HG03097 (cell line): ENCODE results near the gene ACSM2A.
"Not testable (repeated sequence)": the region's sequence is repeated elsewhere in the genome, so short reads cannot be mapped to it uniquely, and the experiment has no call there.

Experiments
- ATAC-seq: cut with Tn5 transposase; IDR thresholded peaks from one replicate; pipeline ENCODE4 v1.9.1; 2021; ENCODE audit not compliant: unreplicated experiment, low FRiP score

The ACSM2A gene

GRCh38 chr16:20446652-20447393 lies 4.5 kb upstream of the ACSM2A start:
- not testable (repeated sequence) for ATAC-seq

DNA sequence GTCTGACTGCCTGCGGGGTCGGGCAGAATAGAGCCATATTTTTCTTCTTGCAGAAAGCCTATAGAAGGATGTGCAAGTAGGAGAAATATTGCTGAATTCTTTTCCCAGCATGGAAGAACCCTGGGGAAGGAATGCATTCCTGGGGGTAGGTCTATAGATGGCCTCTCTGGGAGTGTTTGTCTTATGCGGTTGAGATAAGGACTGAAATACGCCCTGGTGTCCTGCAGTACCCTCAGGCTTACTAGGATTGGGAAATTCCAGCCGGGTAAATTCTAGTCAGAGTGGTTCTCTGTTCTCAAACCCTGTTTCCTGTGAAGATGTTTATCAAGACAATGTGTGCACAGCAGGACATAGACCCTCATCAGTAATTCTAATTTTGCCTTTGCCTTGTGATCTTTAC lies 2.3 kb downstream of the ACSM2A start:
- ATAC-seq, result not testable (repeated sequence)

DNA sequence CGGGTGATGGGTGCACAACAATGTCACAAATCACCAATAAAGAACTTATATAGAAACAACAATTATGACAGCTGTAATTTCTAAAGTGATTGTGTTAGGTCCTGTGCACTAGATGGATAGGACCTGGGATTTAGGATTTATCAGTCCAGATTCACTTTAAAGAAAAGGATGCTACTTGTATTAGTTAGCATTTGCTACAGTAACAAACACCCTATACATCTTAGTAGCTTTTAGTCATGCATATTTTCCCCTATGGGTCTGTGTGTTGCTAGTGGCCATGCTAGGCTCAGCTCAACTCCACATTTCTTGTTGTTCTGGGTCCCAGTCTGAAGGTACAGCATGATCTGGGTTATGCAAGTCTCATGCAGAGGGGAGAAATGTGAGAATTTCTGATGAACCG lies 7.9 kb downstream of the ACSM2A start:
- not testable (repeated sequence) for ATAC-seq

GRCh38 chr16:20460313-20460712 lies 9.0 kb downstream of the ACSM2A start:
- not testable (repeated sequence) for ATAC-seq

DNA sequence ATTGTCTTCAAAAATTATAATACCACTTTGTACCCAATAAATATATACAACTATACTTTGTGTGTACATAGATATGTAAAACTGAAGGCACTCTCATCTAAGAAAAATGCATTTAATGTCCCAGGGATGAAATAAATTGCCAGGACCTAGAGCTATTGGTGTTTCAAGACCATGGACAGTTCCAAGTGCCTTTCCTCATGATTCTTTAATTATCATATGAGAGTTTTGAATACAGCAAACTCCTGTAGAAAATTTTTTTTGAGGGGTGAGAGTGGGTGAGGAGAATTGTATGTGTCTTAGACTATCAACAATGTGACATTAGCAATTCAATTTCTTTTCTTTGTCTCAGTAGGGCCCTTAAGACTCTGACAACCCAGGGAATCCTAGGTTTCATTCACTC lies 17.6 kb downstream of the ACSM2A start:
- not testable (repeated sequence) for ATAC-seq

GRCh38 chr16:20469930-20470329 lies 18.6 kb downstream of the ACSM2A start:
- ATAC-seq, result not testable (repeated sequence)

- not testable (repeated sequence) for ATAC-seq
These were observed 19.4 kb downstream of the ACSM2A start for GRCh38 chr16:20470732-20471131.

- ATAC-seq, result not testable (repeated sequence)
These were observed 25.9 kb downstream of the ACSM2A start for GRCh38 chr16:20477188-20477744.

DNA sequence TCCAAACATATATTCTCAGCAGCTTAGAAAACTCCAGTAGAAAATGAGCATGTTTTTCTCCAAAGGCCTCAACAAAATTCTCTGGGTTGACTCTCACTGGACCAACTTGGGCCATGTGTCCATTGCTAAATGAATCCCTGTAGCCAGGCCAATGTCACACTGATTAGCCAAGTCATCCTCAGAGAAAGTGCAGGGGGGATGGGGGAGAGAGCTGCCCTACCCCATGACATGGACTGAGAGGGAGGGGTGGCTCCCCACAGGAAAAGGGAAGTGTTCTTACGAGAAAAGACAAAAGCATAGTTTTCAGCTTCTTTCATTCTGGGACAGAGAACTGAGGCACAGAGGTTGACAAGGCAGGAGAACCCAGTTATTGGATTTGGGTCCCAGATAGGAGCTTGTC lies 32.7 kb downstream of the ACSM2A start:
- ATAC-seq, result not testable (repeated sequence)

DNA sequence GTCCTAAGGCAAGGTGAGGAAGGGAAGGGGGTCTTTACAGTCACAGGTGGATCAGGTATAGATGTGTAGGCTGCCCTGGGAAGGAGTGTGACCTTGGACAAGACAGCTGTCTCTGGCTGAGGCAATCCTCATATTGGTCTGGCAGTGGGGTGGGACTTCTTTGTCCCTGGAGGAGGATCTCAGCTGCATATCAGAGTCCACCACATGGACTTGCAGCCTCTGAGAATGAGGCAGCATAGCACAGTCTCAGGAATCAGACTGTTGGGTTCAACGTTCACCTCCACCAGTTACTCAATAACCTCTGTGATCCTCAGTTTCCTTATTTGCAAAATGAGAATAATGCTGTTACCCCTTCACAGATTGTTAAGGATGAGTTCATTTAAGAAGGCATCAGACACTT lies 33.4 kb downstream of the ACSM2A start:
- no peak for ATAC-seq

DNA sequence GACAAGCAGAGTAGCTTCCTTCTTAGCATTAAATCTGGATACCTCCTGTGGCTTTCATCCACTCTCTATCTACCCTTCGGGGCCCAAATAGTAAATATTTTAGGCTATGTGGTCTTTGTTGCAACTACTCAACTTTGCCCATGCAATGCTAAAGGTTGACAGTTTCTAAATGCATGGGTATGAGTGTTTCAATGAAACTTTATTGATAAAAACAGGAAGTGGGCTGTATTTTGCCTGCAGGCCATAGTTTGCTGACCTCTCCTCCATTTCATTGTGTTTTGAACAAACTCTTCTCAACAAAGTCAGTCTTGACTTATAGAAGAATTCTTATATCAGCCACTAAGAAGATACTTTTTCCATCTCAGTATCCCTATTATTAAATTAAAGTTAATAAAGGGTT lies 34.1 kb downstream of the ACSM2A start:
- no peak for ATAC-seq

DNA sequence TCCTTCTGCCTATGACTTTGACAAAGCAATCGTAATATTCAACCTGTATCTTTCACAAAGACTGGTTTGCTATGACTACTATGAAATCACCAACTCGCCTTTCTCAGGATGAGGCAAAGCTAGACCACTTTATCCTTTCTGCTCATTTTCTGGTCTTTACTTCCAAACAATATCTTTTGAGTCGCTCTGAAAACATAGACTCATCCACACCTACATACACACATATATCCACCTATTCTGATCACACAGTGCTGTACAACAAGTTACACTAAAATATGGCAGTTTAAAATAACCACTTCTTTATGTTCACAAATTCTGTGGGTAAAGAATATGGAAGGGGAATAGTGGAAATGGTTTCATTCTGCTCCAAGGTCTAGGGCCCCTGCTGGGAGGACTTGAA lies 39.7 kb downstream of the ACSM2A start:
- not testable (repeated sequence) for ATAC-seq

GRCh38 chr16:20491448-20491847 lies 40.1 kb downstream of the ACSM2A start:
- ATAC-seq, result not testable (repeated sequence)

DNA sequence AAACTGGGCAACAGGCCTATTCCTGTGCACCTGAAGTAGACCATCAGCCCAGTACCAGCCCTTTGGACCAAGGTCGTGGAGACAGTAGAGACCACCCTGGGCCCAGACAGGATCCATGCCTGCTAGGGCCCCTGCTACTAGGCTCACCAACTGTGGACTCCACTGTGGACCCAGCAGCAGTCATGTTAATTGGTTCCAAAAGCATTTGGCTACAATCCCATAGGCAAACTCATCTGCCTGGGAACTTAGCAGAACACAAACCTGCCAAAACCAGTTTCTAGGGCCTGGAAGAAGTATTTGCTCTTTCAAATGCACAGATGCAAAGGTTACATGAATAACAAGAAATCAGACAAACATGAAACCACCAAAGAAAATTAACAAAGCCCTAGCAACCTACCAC lies 53.1 kb downstream of the ACSM2A start:
- no peak for ATAC-seq

GRCh38 chr16:20507280-20507679 lies 56.0 kb downstream of the ACSM2A start:
- no peak for ATAC-seq

DNA sequence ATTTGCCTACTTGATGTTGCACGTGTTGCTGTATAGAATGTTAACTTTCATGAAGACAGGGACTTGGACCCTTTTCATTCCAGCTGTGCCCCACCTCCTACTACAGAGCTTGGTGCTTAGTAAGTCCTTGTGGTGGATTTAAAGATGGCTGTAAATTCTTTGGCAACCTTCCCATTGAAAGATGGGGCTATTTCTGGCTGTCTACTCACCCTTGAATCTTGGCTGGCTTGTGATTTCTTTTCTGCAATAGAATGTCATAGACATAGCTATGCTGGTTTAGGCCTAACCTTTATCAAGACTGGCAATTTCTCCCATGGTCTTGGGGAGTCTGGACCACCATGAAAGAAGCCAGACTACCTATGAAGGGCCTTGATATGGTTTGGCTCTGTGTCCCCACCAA lies 59.0 kb downstream of the ACSM2A start:
- ATAC-seq, result no peak

DNA sequence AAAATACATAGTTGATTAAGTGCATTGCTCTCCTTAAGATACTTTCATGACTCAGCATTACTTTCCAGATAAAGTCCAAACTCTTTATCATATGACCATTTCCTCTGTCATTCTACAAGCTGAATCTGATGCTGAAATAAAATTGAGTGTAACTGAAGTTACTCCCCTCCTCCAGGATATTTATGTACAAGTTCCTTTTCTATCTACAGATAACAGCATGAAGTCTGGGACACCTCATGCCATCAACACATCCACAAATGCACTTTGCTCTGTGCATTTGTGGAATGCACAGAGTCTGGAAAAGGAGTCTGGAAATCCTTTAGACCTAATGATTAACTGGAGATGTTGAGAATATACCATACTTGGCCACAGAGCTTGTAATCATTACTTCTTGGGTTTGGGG lies 64.4 kb downstream of the ACSM2A start:
- ATAC-seq, result no peak

GRCh38 chr16:20517149-20517548 lies 65.8 kb downstream of the ACSM2A start:
- no peak for ATAC-seq

DNA sequence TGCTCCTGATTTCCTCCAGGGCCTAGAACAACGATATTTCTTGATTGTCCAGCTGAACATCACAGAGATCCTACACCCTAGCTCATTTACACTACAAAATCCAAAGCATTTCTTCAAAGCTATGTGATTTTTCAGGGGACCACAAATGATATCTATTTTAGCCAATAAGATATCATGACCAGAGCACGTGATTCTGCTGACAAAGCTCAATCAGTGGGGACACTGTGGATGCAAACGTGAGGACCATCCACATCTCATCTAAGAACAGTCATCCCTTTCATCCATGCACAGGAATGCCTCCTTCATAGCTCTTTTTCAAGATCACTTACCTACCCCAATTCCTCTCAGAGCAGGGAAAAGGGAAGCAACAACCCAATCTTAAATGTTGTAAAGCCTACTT lies 67.9 kb downstream of the ACSM2A start:
- no peak for ATAC-seq

DNA sequence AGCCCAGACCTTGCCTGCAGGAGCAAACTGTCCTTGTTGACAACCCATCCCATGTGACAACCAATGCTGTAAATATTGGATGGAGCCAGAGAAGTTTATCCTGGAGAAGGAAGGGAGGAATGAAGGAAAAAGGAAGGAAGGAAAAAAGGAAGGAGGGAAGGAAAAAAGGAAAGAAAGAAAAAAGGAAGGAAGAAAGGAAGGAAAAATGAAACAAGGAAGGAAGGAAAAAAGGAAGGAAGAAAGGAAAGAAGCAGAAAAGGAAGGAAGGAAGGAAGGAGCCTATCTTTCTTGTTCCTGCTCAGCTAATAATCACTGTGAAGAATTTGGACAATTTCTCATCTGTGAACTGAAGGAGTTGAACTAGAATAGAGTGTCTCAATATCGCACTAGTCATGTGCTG lies 68.8 kb downstream of the ACSM2A start:
- no peak for ATAC-seq

DNA sequence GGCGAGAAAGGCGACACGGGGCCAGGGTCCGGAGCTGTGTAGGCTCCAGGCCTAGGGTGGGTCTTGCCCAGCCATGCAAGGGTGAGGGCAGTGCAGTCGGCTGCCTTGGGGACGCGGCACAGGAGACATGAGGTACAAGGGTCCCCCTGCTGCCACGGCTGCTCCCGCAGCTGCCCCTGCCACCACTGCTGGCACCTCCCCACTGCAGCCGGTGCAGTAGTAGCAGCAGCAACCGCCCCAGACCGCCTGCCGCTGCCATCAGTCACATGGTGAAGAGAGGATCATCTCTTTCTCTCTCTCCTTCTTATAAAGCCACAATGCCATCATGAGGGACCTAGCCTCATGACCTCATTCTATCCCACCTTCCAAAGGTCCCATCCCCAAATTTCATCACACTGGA lies 80.5 kb downstream of the ACSM2A start:
- not testable (repeated sequence) for ATAC-seq

DNA sequence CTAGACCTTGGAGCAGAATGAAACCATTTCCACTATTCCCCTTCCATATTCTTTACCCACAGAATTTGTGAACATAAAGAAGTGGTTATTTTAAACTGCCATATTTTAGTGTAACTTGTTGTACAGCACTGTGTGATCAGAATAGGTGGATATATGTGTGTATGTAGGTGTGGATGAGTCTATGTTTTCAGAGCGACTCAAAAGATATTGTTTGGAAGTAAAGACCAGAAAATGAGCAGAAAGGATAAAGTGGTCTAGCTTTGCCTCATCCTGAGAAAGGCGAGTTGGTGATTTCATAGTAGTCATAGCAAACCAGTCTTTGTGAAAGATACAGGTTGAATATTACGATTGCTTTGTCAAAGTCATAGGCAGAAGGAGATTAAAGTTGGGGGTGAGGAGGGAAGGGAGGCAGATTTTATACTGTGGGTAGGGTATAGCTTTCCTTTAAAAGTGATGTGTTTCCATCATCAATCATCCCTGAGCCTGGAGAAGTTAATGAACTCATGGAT lies 81.0 kb downstream of the ACSM2A start:
- not testable (repeated sequence) for ATAC-seq
